ENCODE measurements around the gene CNGB1.

DNA sequence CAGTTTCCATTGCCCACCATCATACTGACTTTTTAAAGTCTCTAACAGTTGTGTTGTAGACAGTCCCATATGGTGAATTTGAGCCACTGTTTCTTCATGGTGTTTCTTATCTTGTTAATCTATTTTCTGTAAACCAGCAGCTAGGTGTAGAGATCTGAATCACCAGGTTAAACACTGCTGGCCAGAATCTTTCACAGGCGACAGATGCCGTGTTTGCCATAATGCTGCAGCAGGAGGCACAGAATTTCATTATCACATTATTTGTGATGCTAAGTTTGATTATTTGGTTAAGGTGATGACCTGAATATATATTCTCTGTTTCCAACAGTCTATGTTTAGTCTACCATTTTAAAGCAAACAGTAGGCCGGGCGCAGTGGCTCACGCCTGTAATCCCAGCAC is 11.5 kb upstream of the CNGB1 start:
- TF ChIP-seq JUND (IDR thresholded peaks at IDR 0.05) (no peak), RXRA (IDR thresholded peaks at IDR 0.05) (no peak), EGR1 (IDR thresholded peaks at IDR 0.05; ENCODE audit: low read depth in 2 of 2) (no peak), RAD21 (IDR thresholded peaks at IDR 0.05) (no peak), TAF1 (conservative IDR thresholded peaks at IDR 0.05) (no peak), NR2F2 (IDR thresholded peaks at IDR 0.05) (no peak), YY1 (IDR thresholded peaks at IDR 0.05) (no peak), FOXA1 (IDR thresholded peaks at IDR 0.05) (no peak), SP1 (IDR thresholded peaks at IDR 0.05) (no peak)
- TF ChIP-seq, protein P1, sequence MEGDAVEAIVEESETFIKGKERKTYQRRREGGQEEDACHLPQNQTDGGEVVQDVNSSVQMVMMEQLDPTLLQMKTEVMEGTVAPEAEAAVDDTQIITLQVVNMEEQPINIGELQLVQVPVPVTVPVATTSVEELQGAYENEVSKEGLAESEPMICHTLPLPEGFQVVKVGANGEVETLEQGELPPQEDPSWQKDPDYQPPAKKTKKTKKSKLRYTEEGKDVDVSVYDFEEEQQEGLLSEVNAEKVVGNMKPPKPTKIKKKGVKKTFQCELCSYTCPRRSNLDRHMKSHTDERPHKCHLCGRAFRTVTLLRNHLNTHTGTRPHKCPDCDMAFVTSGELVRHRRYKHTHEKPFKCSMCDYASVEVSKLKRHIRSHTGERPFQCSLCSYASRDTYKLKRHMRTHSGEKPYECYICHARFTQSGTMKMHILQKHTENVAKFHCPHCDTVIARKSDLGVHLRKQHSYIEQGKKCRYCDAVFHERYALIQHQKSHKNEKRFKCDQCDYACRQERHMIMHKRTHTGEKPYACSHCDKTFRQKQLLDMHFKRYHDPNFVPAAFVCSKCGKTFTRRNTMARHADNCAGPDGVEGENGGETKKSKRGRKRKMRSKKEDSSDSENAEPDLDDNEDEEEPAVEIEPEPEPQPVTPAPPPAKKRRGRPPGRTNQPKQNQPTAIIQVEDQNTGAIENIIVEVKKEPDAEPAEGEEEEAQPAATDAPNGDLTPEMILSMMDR (IDR thresholded peaks at IDR 0.05; ENCODE audit: low read depth, low read length, missing input control) = no peak
- TF ChIP-seq, protein P2, sequence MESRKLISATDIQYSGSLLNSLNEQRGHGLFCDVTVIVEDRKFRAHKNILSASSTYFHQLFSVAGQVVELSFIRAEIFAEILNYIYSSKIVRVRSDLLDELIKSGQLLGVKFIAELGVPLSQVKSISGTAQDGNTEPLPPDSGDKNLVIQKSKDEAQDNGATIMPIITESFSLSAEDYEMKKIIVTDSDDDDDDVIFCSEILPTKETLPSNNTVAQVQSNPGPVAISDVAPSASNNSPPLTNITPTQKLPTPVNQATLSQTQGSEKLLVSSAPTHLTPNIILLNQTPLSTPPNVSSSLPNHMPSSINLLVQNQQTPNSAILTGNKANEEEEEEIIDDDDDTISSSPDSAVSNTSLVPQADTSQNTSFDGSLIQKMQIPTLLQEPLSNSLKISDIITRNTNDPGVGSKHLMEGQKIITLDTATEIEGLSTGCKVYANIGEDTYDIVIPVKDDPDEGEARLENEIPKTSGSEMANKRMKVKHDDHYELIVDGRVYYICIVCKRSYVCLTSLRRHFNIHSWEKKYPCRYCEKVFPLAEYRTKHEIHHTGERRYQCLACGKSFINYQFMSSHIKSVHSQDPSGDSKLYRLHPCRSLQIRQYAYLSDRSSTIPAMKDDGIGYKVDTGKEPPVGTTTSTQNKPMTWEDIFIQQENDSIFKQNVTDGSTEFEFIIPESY (IDR thresholded peaks at IDR 0.05) = no peak
- TF ChIP-seq, protein P3, sequence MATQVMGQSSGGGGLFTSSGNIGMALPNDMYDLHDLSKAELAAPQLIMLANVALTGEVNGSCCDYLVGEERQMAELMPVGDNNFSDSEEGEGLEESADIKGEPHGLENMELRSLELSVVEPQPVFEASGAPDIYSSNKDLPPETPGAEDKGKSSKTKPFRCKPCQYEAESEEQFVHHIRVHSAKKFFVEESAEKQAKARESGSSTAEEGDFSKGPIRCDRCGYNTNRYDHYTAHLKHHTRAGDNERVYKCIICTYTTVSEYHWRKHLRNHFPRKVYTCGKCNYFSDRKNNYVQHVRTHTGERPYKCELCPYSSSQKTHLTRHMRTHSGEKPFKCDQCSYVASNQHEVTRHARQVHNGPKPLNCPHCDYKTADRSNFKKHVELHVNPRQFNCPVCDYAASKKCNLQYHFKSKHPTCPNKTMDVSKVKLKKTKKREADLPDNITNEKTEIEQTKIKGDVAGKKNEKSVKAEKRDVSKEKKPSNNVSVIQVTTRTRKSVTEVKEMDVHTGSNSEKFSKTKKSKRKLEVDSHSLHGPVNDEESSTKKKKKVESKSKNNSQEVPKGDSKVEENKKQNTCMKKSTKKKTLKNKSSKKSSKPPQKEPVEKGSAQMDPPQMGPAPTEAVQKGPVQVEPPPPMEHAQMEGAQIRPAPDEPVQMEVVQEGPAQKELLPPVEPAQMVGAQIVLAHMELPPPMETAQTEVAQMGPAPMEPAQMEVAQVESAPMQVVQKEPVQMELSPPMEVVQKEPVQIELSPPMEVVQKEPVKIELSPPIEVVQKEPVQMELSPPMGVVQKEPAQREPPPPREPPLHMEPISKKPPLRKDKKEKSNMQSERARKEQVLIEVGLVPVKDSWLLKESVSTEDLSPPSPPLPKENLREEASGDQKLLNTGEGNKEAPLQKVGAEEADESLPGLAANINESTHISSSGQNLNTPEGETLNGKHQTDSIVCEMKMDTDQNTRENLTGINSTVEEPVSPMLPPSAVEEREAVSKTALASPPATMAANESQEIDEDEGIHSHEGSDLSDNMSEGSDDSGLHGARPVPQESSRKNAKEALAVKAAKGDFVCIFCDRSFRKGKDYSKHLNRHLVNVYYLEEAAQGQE (IDR thresholded peaks at IDR 0.05) = no peak
- TF ChIP-seq, protein P4, sequence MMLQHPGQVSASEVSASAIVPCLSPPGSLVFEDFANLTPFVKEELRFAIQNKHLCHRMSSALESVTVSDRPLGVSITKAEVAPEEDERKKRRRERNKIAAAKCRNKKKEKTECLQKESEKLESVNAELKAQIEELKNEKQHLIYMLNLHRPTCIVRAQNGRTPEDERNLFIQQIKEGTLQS (IDR thresholded peaks at IDR 0.05) = no peak
- TF ChIP-seq, protein P5, sequence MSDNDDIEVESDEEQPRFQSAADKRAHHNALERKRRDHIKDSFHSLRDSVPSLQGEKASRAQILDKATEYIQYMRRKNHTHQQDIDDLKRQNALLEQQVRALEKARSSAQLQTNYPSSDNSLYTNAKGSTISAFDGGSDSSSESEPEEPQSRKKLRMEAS (IDR thresholded peaks at IDR 0.05) = no peak

All from liver (tissue), 3 donors.